HPDE6-E6E7 (cell line): ENCODE data around the gene PTPRM.

Experiments used
- DNase-seq: peaks from one replicate; pipeline ENCODE4 v3.0.0; 2011; ENCODE audit warnings: missing footprints; ENCODE audit errors: extremely low spot score

Gene PTPRM

GRCh38 chr18:7567474-7568425, 634 bp downstream of the PTPRM start:
- DNase-seq: no peak

- no peak for DNase-seq
Measured at GRCh38 chr18:7568426-7568825, 1.3 kb downstream of the PTPRM start.

GRCh38 chr18:7571626-7572025, 4.5 kb downstream of the PTPRM start:
- no peak for DNase-seq

DNA sequence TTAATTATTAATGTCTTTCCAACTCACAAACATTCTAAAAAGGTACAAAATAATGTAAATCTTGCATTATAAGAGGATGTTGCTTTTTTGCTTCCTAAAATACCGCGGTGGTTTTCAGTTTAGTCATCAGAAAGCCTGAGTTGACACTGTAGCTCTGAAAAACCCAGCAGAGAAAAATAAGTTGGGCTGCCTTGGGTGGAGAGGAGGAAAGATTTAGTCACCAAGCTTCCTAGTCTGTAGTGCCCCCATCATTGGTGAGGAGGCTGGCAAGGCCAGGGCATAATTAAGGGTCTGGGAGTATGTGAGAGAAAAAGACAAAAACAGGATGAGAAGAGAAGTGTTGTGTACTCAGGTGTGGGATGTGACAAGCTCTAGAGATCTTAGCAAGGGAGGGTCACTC, 5.7 kb downstream of the PTPRM start:
- DNase-seq: no peak

DNA sequence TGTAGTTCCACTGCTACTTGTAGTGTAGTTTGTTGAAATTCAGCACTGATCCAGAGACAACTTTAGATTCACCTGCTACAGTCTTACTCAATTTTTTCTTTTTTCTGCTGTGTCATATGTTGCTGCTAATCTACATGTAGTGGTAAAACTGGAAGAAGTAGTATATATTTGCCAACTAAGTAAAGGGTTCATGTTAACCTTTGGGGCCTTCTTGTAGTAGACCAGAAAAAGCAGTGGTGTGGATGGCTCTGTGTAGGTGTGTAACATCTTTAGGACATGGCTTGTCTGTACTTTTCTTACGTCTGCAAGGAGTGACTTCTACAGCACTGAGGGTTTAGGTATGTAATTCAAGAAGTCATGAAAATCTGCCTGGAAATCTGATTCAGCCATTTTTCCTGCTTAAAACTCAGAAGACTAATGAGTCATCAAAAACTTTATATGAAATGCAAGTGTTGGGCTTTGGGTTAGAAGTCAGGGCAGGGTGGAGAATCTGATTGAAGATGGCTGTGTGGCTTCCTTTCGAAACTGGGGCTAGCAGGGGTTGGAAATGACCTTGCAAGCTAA, 8.4 kb downstream of the PTPRM start:
- no peak for DNase-seq

GRCh38 chr18:7576077-7576476, 9.0 kb downstream of the PTPRM start:
- no peak for DNase-seq

DNA sequence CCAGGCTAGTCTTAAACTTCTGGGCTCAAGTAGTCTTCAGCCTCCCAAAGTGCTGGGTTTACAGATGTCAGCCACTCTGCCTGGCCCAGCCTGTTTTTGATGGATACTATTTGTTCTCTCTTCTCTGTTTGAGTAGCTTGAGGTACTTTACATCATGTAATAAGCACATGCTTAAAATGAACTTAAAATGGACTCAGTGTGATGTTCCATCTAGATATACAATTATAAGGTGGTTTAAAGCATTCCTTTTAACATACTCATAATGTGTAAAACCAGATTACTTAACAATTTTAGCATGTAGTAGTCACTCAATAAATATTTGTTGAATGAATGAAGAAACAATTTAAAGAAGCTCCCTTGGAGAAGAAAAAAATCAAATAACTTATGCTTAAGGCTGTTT, 9.6 kb downstream of the PTPRM start:
- no peak for DNase-seq

DNA sequence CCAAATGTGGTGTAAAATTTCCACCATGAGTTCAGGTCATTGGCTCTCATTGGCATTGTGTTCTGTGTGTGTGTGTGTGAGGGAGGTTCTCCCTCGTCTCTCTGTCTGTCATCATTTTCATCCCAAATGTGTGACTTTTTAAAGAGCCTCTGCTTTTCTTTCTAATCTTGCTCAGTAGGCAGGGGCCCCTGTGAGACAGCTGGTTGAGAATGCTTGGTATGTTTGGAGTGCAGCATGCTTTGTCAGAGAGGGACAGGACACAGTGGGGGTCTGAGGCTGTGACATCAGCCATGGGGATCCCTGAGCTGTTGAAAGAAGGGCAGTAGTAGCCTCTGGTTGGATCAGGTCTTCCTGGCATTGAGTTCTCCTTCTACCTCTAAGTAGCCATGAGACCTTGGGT, 10.6 kb downstream of the PTPRM start:
- no peak for DNase-seq

DNA sequence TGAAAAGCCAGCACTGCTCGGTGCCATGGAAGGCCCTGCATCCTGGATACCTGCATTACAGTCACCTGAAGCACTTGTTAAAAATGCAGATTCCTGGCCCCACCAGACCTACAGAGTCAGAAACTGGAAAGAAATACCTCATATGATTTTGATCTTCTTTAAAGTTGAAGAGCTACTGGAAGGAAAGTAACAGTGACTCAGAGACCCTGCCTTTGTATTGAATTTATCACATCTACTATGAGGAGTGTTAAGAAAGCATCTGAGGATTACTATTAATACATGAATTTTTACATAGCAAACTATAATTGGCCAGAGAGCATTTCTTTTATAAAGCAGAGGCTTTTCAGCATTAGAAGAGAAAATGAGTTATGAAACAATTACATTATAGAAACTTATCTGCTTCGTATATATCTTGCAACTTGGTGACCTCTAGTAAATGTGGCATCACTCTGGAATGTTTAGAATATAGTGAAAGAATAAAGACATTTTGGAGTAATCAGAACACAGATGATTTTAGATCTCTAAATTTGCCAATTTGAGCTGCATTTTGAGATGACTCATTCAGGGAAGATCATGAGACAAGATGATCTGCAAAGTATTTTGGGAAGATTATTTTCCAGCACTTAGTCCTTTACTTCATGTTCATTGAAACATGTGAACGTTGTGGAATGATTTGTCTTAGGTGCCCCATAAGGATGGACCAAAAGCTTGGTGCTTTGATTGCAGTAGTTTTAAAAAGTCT, 12.2 kb downstream of the PTPRM start:
- DNase-seq: no peak

GRCh38 chr18:7579918-7580542, 12.9 kb downstream of the PTPRM start:
- DNase-seq: no peak

- no peak for DNase-seq
Measured at GRCh38 chr18:7584646-7585275, 17.6 kb downstream of the PTPRM start.

GRCh38 chr18:7585276-7585670, 18.2 kb downstream of the PTPRM start:
- no peak for DNase-seq

DNA sequence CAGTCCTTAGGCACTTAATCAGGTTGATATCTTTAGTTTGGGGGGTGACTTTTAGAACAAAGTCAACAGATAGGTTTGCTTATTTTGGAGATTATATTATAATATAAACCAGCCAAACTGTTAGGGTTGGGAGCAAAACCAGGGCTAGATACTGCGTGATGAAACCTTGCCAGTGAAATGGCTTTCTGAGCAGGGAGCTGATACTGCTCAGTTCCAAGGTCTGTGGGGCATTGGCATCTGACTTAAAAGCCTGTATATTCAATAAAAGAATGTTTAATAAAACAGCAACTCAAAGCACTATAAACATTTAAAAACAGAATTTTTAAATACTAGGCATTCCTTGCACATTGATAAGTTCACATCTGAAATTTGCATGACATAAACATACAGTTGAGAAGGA, 19.3 kb downstream of the PTPRM start:
- no peak for DNase-seq

- no peak for DNase-seq
Measured at GRCh38 chr18:7590826-7591560, 23.9 kb downstream of the PTPRM start.

- no peak for DNase-seq
Measured at GRCh38 chr18:7592305-7593071, 25.4 kb downstream of the PTPRM start.

- DNase-seq: no peak
Measured at GRCh38 chr18:7593218-7593819, 26.2 kb downstream of the PTPRM start.

DNA sequence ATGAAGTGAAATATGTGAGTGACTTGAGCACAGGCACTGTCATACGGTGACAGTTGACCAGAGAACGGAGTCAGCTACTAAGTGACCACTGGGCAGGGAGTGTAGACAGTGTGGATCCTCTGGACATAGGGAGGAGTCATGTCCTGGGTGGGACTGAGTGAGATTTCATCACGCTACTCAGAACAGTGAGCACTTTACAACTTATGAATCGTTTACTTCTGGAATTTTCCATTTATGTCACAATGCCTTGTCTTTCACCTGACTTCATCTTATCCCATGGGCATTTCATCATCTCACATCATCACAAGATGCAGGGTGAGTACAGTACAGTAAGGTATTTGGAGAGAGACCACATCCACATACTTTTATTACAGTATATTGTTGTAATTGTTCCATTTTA, 29.0 kb downstream of the PTPRM start:
- no peak for DNase-seq

GRCh38 chr18:7597500-7597899, 30.4 kb downstream of the PTPRM start:
- DNase-seq: no peak

DNA sequence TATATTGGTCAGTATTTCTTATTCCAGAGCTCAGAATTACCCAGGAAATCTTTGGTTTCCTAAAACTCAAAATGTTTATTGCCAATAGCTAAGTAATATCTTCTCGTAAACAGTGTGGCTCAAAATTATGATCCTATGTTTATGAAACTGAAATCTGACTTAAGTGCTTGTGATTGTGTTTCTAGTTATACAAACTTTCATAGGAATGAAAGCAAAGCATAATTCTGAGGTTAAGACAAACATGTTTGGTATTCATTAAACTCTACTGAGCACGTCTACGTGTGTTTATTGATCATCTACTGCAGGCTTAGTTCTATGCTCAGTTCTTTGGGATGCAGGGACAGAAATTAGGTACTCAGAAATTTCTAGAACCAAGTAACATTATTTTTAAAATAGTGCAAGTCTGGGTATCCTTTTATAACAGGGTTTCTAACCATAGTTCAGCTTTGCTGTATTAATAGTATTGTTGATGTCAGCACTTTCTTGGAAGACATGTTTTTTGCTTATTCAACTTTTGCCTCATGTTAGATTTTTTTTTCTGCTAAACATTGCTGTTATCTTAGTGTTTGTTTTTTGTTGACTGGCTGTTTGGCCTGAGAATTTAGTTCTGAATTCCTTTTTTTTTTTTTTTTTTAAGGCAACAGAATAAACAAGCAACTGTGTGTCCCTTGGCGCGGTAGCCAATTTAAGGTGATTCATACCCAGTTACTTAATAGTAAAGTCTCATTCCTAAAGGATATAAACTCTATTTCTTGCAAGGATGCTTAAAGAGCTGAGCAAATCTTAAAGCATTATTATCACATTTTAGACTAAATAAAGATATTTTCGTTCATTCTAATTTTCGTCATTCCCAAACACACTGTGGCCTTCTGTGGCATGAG, 31.3 kb downstream of the PTPRM start:
- no peak for DNase-seq
